ENCODE data around the gene AMACR. TPM values are rescaled to one million over a fixed set of nuclear protein-coding genes. Genes with fewer than 3 reads are reported as not detected.
A peak's percentile ranks its signal among the peaks of the same experiment; 100 is the strongest.

AMACR gene
- total and polyA plus RNA-seq, 2 of the 8 experiments (the other 6 are each of a cell fraction or from before 2014, with no cell fraction given), result 9.1 to 12.6 TPM

DNA sequence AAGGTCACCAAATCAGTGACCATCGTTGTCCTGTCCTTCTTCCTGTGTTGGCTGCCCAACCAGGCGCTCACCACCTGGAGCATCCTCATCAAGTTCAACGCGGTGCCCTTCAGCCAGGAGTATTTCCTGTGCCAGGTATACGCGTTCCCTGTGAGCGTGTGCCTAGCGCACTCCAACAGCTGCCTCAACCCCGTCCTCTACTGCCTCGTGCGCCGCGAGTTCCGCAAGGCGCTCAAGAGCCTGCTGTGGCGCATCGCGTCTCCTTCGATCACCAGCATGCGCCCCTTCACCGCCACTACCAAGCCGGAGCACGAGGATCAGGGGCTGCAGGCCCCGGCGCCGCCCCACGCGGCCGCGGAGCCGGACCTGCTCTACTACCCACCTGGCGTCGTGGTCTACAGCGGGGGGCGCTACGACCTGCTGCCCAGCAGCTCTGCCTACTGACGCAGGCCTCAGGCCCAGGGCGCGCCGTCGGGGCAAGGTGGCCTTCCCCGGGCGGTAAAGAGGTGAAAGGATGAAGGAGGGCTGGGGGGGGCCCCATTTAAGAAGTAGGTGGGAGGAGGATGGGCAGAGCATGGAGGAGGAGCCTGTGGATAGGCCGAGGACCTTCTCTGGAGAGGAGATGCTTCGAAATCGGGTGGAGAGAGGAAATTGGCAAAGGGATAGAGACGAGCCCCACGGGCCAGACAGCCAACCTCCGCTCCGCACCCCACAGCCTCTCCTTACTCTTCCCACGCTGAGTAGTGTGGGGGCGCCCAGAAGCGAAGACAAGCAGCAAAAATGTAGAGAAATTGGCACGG is 69.9 kb downstream of the AMACR start:
- FAIRE-seq, result no peak
- H4K8ac ChIP-seq (ENCODE audit: extremely low read depth, insufficient read depth, low read length), result no peak overlapping the region; the same call in 1 of the 2 replicates
- H4K20me1 ChIP-seq (replicated peaks in 1 of 2; ENCODE audit: control insufficient read depth in 1 of 2, insufficient read depth in 2 of 2, low read length in 2 of 2), result no peaks in the 10 kb centered on the region
- no peak overlapping the region for H3K14ac ChIP-seq (ENCODE audit: insufficient read length)
- no peak overlapping the region for H2AFZ ChIP-seq (ENCODE audit: low read length)
- no peak overlapping the region for H2BK5ac ChIP-seq (ENCODE audit: low read depth, low read length)
- no peak overlapping the region for H2BK12ac ChIP-seq (ENCODE audit: low read depth, low read length)
- H3K18ac ChIP-seq (ENCODE audit: extremely low read depth, low read length), result no peak overlapping the region
- H3K4me1 ChIP-seq (replicated peaks in 1 of 4; ENCODE audit: control insufficient read depth in 3 of 4, insufficient read depth in 4 of 4, low read length in 3 of 4), result peaks cover 0 to 4% (median 3%) of the 10 kb centered on the region in 4 experiments; a peak in 3 of 7 replicates
- H3K27ac ChIP-seq (ENCODE audit: low read depth, low read length), result no peak overlapping the region
- H2BK120ac ChIP-seq (replicated peaks; ENCODE audit: low read depth, low read length), result no peak overlapping the region
- H3K23ac ChIP-seq (ENCODE audit: insufficient read length), result no peak overlapping the region
- TF ChIP-seq RXRA (IDR thresholded peaks at IDR 0.05; ENCODE audit: insufficient read depth, low read depth, low read length) (no peak), RAD21 (IDR thresholded peaks at IDR 0.05 in 1 of 2, conservative IDR thresholded peaks at IDR 0.05 in 1 of 2; ENCODE audit: low read depth in 2 of 2, low read length in 2 of 2) (peak; percentile 11 to 41; a peak in 2 of 4 replicates), HDAC6 (IDR thresholded peaks at IDR 0.05; ENCODE audit: low read depth, low read length) (no peak), EGR1 (IDR thresholded peaks at IDR 0.05; ENCODE audit: borderline replicate concordance, low read depth, low read length) (no peak), JUN (IDR thresholded peaks at IDR 0.05; ENCODE audit: low read depth, low read length) (no peak)
- TF ChIP-seq, protein P1, sequence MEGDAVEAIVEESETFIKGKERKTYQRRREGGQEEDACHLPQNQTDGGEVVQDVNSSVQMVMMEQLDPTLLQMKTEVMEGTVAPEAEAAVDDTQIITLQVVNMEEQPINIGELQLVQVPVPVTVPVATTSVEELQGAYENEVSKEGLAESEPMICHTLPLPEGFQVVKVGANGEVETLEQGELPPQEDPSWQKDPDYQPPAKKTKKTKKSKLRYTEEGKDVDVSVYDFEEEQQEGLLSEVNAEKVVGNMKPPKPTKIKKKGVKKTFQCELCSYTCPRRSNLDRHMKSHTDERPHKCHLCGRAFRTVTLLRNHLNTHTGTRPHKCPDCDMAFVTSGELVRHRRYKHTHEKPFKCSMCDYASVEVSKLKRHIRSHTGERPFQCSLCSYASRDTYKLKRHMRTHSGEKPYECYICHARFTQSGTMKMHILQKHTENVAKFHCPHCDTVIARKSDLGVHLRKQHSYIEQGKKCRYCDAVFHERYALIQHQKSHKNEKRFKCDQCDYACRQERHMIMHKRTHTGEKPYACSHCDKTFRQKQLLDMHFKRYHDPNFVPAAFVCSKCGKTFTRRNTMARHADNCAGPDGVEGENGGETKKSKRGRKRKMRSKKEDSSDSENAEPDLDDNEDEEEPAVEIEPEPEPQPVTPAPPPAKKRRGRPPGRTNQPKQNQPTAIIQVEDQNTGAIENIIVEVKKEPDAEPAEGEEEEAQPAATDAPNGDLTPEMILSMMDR (IDR thresholded peaks at IDR 0.05; ENCODE audit: control extremely low read depth in 1 of 3, insufficient read depth in 1 of 3, low read depth in 1 of 3, low read length in 3 of 3), result peak; percentile 10 to 14 (median 12); a peak in 3 of 4 replicates
- H3K4ac ChIP-seq (replicated peaks; ENCODE audit: insufficient read length, low read depth, low read length), result no peak overlapping the region
- H2AK5ac ChIP-seq (ENCODE audit: low read depth, low read length), result no peak overlapping the region
- peaks cover 7% of the 10 kb centered on the region for H3K23me2 ChIP-seq (ENCODE audit: low read depth, low read length)
- CTCF ChIA-PET (ENCODE audit: partially characterized antibody), result interaction anchor here (0.8 to 4.6 kb wide), 5 partner anchors 31 to 349 kb away, joined by 3 to 44 read pairs (median 4); no protein-coding TSS in a partner anchor
- peaks cover 0 to 17% (median 13%) of the 10 kb centered on the region in 4 experiments; a peak in 5 of 7 replicates for H3K27me3 ChIP-seq (replicated peaks in 1 of 4; ENCODE audit: control insufficient read depth in 3 of 4, extremely low read depth in 1 of 4, insufficient read depth in 3 of 4, low read length in 3 of 4)
- WGBS, 2 experiments (ENCODE audit: extremely low coverage in 1 of 2, insufficient coverage in 1 of 2, insufficient read length in 1 of 2, insufficient replicate concordance in 2 of 2, low coverage in 1 of 2, low lambda C conversion rate in 2 of 2, missing lambda C conversion rate in 1 of 2), result 94% methylated on average over 52 of the region's 54 CpGs; no CpG with 5 or more reads in 1 of the 2 experiments
- H3K9me3 ChIP-seq (ENCODE audit: insufficient read depth in 2 of 2, low read depth in 1 of 2, low read length in 1 of 2), result no peaks in the 10 kb centered on the region
- no peaks in the 10 kb centered on the region for H3K36me3 ChIP-seq (ENCODE audit: control insufficient read depth in 2 of 4, insufficient read depth in 4 of 4, low read length in 3 of 4)
- no peak overlapping the region for H2BK20ac ChIP-seq (ENCODE audit: low read length)
- no peaks in the 10 kb centered on the region for H3K79me2 ChIP-seq (ENCODE audit: control insufficient read depth in 1 of 2, insufficient read depth in 2 of 2, low read length in 2 of 2)
- H3K79me1 ChIP-seq (ENCODE audit: low read depth, low read length), result no peaks in the 10 kb centered on the region
- no peak overlapping the region for H4K91ac ChIP-seq (replicated peaks; ENCODE audit: insufficient read length, low read length)
- H4K5ac ChIP-seq (ENCODE audit: insufficient read length, low read depth, low read length), result no peak overlapping the region
- H3K4me2 ChIP-seq (ENCODE audit: insufficient read depth in 1 of 2, low read depth in 2 of 2, low read length in 2 of 2), result no peak overlapping the region
- no peak overlapping the region for H3K9ac ChIP-seq (replicated peaks in 1 of 4; ENCODE audit: extremely low read depth in 1 of 4, low read depth in 3 of 4, low read length in 3 of 4)
- POLR2A ChIA-PET (ENCODE audit: partially characterized antibody), result no interaction called here
- H3K4me3 ChIP-seq (ENCODE audit: extremely low read depth in 1 of 4, insufficient read depth in 2 of 4, low read depth in 3 of 4, low read length in 4 of 4), result no peak overlapping the region
- no peak overlapping the region for H2BK15ac ChIP-seq (ENCODE audit: low read length)
- DNase-seq (ENCODE audit: low read depth in 1 of 2, low spot score in 2 of 2), result no peak
- H3K56ac ChIP-seq (replicated peaks; ENCODE audit: insufficient read length, low read depth, low read length), result no peak overlapping the region

Measured in H1 (cell line).